Smooth muscle cell (in vitro differentiated cells): ENCODE data around the gene TNKS1BP1. TPM values are rescaled to one million over a fixed set of nuclear protein-coding genes. Genes with fewer than 3 reads are reported as not detected.

Source experiments
- DNase-seq: peaks from one replicate; lab custom pipeline; 2025; ENCODE audit not compliant: unreplicated experiment; lab: John Stamatoyannopoulos, UW
- H2AFZ ChIP-seq: fragments of 200-600 bp; sonication (generic); 2 replicates; pipeline ENCODE4 v1.6.0; 2016; ENCODE audit warnings: antibody characterized with exemption, low read depth, mild to moderate bottlenecking
- H3F3A ChIP-seq: fragments of 200-600 bp; sonication (generic); 2 replicates; pipeline ENCODE4 v1.6.0; 2017; ENCODE audit warnings: antibody characterized with exemption, low read depth
- H3K27ac ChIP-seq: fragments of 200-600 bp; sonication (generic); 2 replicates; pipeline ENCODE4 v1.5.1; 2016; ENCODE audit warnings: low read depth, mild to moderate bottlenecking
- H3K27me3 ChIP-seq: fragments of 200-600 bp; sonication (generic); 2 replicates; pipeline ENCODE4 v1.6.1; 2016; ENCODE audit warnings: low read depth, mild to moderate bottlenecking
- H3K36me3 ChIP-seq: fragments of 200-600 bp; sonication (generic); 2 replicates; pipeline ENCODE4 v1.5.1; 2016; ENCODE audit warnings: low read depth
- H3K4me1 ChIP-seq: fragments of 200-600 bp; sonication (generic); 2 replicates; pipeline ENCODE4 v1.5.1; 2016; ENCODE audit warnings: low read depth
- H3K4me2 ChIP-seq: fragments of 200-600 bp; sonication (generic); 2 replicates; pipeline ENCODE4 v1.6.0; 2016; ENCODE audit warnings: mild to moderate bottlenecking
- H3K4me3 ChIP-seq: fragments of 200-600 bp; sonication (generic); 2 replicates; pipeline ENCODE4 v1.5.1; 2016; ENCODE audit warnings: mild to moderate bottlenecking
- H3K79me2 ChIP-seq: fragments of 200-600 bp; sonication (generic); 2 replicates; pipeline ENCODE4 v1.6.0; 2016; ENCODE audit warnings: low read depth, mild to moderate bottlenecking
- H3K9ac ChIP-seq: fragments of 200-600 bp; sonication (generic); 2 replicates; pipeline ENCODE4 v1.6.0; 2016; ENCODE audit warnings: low read depth
- H3K9me3 ChIP-seq: fragments of 200-600 bp; sonication (generic); replicated peaks from 2 replicates; pipeline ENCODE4 v1.5.1; 2016; ENCODE audit warnings: low read depth
- H4K20me1 ChIP-seq: fragments of 200-600 bp; sonication (generic); 2 replicates; pipeline ENCODE4 v1.6.0; 2016; ENCODE audit warnings: low read depth
- WGBS: methylation state at CpG from one replicate; pipeline ENCODE4 v1.1.7; 2016; ENCODE audit warnings: low lambda C conversion rate; 5-methylcytosine and 5-hydroxymethylcytosine counted together
- polyA plus RNA-seq: library from polyadenylated mRNA; unstranded; fragments of >200 nt; fragmentation: Nextera tagmentation; extraction: Ambion mirVana; gene quantifications from 2 replicates; pipeline ENCODE4 v1.2.1, GENCODE V29; 2016
- total RNA-seq: library from RNA; depleted of rRNA; stranded (reverse); fragments of >200 nt; gene quantifications from 2 replicates; pipeline ENCODE4 v1.2.3, GENCODE V29; 2014
- TF ChIP-seq, protein P1 (sequence below): fragments of 200-600 bp; sonication (generic); IDR thresholded peaks from 2 replicates; pipeline ENCODE4 v1.5.1; 2017; ENCODE audit warnings: borderline replicate concordance, mild to moderate bottlenecking, antibody characterized with exemption; ENCODE audit not compliant: insufficient read depth, poor library complexity, severe bottlenecking

Gene TNKS1BP1
- total and polyA plus RNA-seq, 2 experiments from 2014 or later: 46.3 to 86.3 TPM

DNA sequence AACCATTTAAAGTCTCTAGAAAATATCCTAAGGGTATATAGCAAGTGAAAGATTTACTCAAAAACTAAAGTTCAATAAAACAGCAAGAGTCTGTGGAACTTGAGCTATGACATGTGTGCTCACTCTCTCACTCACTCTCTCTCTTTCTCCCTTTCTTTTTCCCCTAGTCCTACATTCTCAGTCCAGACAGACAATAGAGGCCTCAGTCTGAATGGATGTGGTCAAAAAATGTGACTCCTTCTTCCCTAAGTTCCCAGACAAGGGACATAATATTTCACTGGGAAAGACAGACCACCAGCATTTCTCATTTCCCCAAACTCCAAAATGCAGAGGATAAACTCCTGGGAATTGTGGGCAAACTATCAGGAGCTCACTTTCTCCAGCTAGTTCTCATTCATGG is 70.1 kb downstream of the TNKS1BP1 start:
- H3K4me1 ChIP-seq: peaks cover 17% of the 10 kb centered on the region
- H3K27me3 ChIP-seq: no peaks in the 10 kb centered on the region
- H3K36me3 ChIP-seq: no peaks in the 10 kb centered on the region
- H3F3A ChIP-seq: peaks cover 4% of the 10 kb centered on the region
- H3K27ac ChIP-seq: peak overlapping the region; percentile 89
- no peaks in the 10 kb centered on the region for H3K79me2 ChIP-seq
- H2AFZ ChIP-seq: peak overlapping the region; percentile 41
- no peak for DNase-seq
- TF ChIP-seq, protein P1, sequence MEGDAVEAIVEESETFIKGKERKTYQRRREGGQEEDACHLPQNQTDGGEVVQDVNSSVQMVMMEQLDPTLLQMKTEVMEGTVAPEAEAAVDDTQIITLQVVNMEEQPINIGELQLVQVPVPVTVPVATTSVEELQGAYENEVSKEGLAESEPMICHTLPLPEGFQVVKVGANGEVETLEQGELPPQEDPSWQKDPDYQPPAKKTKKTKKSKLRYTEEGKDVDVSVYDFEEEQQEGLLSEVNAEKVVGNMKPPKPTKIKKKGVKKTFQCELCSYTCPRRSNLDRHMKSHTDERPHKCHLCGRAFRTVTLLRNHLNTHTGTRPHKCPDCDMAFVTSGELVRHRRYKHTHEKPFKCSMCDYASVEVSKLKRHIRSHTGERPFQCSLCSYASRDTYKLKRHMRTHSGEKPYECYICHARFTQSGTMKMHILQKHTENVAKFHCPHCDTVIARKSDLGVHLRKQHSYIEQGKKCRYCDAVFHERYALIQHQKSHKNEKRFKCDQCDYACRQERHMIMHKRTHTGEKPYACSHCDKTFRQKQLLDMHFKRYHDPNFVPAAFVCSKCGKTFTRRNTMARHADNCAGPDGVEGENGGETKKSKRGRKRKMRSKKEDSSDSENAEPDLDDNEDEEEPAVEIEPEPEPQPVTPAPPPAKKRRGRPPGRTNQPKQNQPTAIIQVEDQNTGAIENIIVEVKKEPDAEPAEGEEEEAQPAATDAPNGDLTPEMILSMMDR: no peak
- H3K4me3 ChIP-seq: no peak overlapping the region
- H4K20me1 ChIP-seq: no peaks in the 10 kb centered on the region
- peak overlapping the region; percentile 62 for H3K4me2 ChIP-seq
- no peak overlapping the region for H3K9ac ChIP-seq
- H3K9me3 ChIP-seq: no peaks in the 10 kb centered on the region

GRCh38 chr11:57251491-57252104 is 73.2 kb downstream of the TNKS1BP1 start:
- H3K9me3 ChIP-seq: no peaks in the 10 kb centered on the region
- no peaks in the 10 kb centered on the region for H3K36me3 ChIP-seq
- H3K27ac ChIP-seq: peak overlapping the region; percentile 32
- no peak for DNase-seq
- H3K79me2 ChIP-seq: no peaks in the 10 kb centered on the region
- H3F3A ChIP-seq: peaks cover 7% of the 10 kb centered on the region
- H2AFZ ChIP-seq: no peak overlapping the region
- TF ChIP-seq, protein P1: no peak
- 66% methylated on average over 5 of the region's 5 CpGs for WGBS
- H3K27me3 ChIP-seq: no peaks in the 10 kb centered on the region
- H3K4me1 ChIP-seq: peaks cover 17% of the 10 kb centered on the region
- H3K4me2 ChIP-seq: peak overlapping the region; percentile 64
- no peaks in the 10 kb centered on the region for H4K20me1 ChIP-seq
- no peak overlapping the region for H3K4me3 ChIP-seq
- H3K9ac ChIP-seq: no peak overlapping the region

DNA sequence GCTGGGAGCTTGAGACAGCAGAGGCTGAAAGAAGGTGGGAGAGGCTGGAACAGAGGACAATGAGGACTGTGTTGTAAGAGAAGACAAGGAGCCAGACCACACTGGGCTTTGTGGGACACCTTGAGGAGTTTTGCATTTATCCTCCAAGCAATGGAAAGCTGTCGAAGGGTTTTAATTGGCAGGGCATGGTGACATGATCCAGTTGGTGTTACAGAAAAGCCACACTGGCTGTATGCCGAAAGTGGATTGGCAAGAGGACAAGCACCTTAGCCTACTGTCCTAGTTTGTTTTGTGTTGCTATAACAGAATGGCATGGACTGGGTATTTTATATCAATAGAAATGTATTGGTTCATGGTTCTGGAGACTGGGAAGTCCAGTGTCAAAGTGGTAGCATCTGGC is 73.7 kb downstream of the TNKS1BP1 start:
- no peaks in the 10 kb centered on the region for H3K27me3 ChIP-seq
- H2AFZ ChIP-seq: peak overlapping the region; percentile 3
- 90% methylated on average over 2 of the region's 2 CpGs for WGBS
- TF ChIP-seq, protein P1: no peak
- H3F3A ChIP-seq: peaks cover 7% of the 10 kb centered on the region
- DNase-seq: no peak
- H3K36me3 ChIP-seq: no peaks in the 10 kb centered on the region
- H3K9me3 ChIP-seq: no peaks in the 10 kb centered on the region
- H3K79me2 ChIP-seq: no peaks in the 10 kb centered on the region
- no peak overlapping the region for H3K9ac ChIP-seq
- peak overlapping the region; percentile 64 for H3K4me2 ChIP-seq
- H3K4me3 ChIP-seq: no peak overlapping the region
- H3K27ac ChIP-seq: peak overlapping the region; percentile 32
- no peaks in the 10 kb centered on the region for H4K20me1 ChIP-seq
- H3K4me1 ChIP-seq: peaks cover 17% of the 10 kb centered on the region

Other genes with a start within 250 kb of the TNKS1BP1 start
- gene LRRC55, start 143.0 kb downstream of the TNKS1BP1 start, total RNA-seq: 0.18 TPM in 1 of 2 replicates, not detected in the other
- gene LRRC55, start 143.0 kb downstream of the TNKS1BP1 start, polyA plus RNA-seq: 0.04 and 0.10 TPM in 2 replicates
- gene APLNR, start 87.7 kb downstream of the TNKS1BP1 start, total RNA-seq: 98.5 and 103 TPM in 2 replicates
- gene APLNR, start 87.7 kb downstream of the TNKS1BP1 start, polyA plus RNA-seq: 121 and 214 TPM in 2 replicates
- 57.6 and 64.9 TPM in 2 replicates for gene SSRP1, start 10.9 kb upstream of the TNKS1BP1 start, total RNA-seq
- 46.0 and 53.2 TPM in 2 replicates for gene SSRP1, start 10.9 kb upstream of the TNKS1BP1 start, polyA plus RNA-seq
- gene P2RX3, start 13.4 kb upstream of the TNKS1BP1 start, total RNA-seq: not detected in 2 replicates
- gene P2RX3, start 13.4 kb upstream of the TNKS1BP1 start, polyA plus RNA-seq: 0.19 TPM in 1 of 2 replicates, not detected in the other
- gene PRG3, start 56.2 kb upstream of the TNKS1BP1 start, total RNA-seq: not detected in 2 replicates
- not detected in 2 replicates for gene PRG3, start 56.2 kb upstream of the TNKS1BP1 start, polyA plus RNA-seq
- not detected in 2 replicates for gene PRG2, start 65.7 kb upstream of the TNKS1BP1 start, total RNA-seq
- not detected in 2 replicates for gene PRG2, start 65.7 kb upstream of the TNKS1BP1 start, polyA plus RNA-seq
- gene SLC43A3, start 102.2 kb upstream of the TNKS1BP1 start, total RNA-seq: 8.0 and 9.3 TPM in 2 replicates
- gene SLC43A3, start 102.2 kb upstream of the TNKS1BP1 start, polyA plus RNA-seq: 12.8 and 13.5 TPM in 2 replicates
- gene RTN4RL2, start 135.6 kb upstream of the TNKS1BP1 start, total RNA-seq: 0.18 TPM in 1 of 2 replicates, not detected in the other
- gene RTN4RL2, start 135.6 kb upstream of the TNKS1BP1 start, polyA plus RNA-seq: 0.34 and 0.76 TPM in 2 replicates
- gene SLC43A1, start 190.8 kb upstream of the TNKS1BP1 start, total RNA-seq: 1.3 and 9.4 TPM in 2 replicates
- gene SLC43A1, start 190.8 kb upstream of the TNKS1BP1 start, polyA plus RNA-seq: 7.3 and 7.4 TPM in 2 replicates
- gene TIMM10, start 205.8 kb upstream of the TNKS1BP1 start, total RNA-seq: 31.1 and 34.2 TPM in 2 replicates
- 108 and 110 TPM in 2 replicates for gene TIMM10, start 205.8 kb upstream of the TNKS1BP1 start, polyA plus RNA-seq
- not detected in 2 replicates for gene SMTNL1, start 212.6 kb upstream of the TNKS1BP1 start, total RNA-seq
- not detected in 2 replicates for gene SMTNL1, start 212.6 kb upstream of the TNKS1BP1 start, polyA plus RNA-seq
- gene UBE2L6, start 242.7 kb upstream of the TNKS1BP1 start, total RNA-seq: 14.4 and 15.1 TPM in 2 replicates
- 28.2 and 28.8 TPM in 2 replicates for gene UBE2L6, start 242.7 kb upstream of the TNKS1BP1 start, polyA plus RNA-seq